Activated CD4-positive, alpha-beta T cell treated with anti-CD3 and anti-CD28 coated beads, Interleukin-2, amount 50 U/mL, for 4 hours (primary cell): Measurements from ENCODE around the gene TXNIP.

Source experiments
- DNase-seq, 2 experiments: peaks; one replicate each; pipeline ENCODE4 v3.0.0-alpha.2; 2020

The TXNIP gene

GRCh38 chr1:146010126-146010738 lies 13.9 kb upstream of the TXNIP start:
- DNase-seq, result no peak

GRCh38 chr1:146007489-146008133 lies 11.2 kb upstream of the TXNIP start:
- DNase-seq, result no peak

DNA sequence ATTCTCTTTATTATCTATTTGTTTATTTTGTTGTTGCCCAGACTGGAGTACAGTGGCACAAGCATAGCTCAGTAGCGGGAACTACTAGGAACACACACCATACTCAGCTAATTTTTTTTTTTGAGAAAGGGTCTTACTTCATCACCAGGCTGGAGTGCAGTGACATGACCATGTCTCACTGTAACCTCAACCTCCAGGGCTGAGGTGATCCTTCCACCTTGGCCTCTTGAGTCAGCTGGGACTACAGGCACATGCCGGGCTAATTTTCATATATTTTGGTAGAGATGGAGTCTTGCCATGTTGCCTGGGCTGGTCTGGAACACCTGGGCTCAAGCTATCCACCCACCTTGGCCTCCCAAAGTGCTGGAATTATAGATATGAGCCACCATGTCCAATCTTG lies 5.3 kb upstream of the TXNIP start:
- no peak for DNase-seq

- no peak for DNase-seq
Measured at GRCh38 chr1:145999321-146000024, 3.1 kb upstream of the TXNIP start.

- DNase-seq, result no peak
Measured at GRCh38 chr1:145997718-145998023, 1.3 kb upstream of the TXNIP start.

DNA sequence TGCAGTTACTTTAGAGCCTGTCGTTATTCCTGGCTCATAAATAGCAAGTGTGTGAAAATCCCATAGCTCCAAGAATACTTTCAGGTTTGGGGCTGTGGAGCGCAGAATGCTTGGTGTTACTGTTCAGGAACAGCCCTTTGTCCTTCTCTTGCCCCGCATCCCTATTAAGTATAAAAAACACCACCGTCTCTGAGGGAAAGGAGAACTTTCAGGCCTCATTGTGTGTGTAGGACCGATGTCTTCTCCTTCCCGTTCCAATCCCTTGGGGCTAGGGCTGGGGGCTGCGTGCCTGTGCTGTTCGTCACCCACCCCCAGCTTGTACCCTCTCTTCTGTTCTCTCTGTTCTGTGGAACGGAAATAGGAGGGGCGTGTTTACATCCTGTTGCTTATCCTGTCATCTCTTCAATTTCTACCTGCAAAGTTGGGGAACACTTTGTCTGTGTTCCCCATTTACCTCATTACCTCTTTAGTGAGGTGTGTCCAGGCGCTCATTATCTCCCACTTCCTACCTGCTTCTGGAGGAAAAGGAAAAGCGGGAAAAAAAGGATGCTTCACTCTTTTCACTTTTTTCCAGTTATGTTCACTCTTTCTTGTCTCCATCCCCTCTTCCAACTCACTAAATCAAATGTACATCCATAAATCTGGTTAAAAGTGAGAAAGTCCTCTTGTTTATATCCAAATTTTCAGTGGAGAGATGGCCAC lies 788 bp upstream of the TXNIP start:
- peak in 1 of 2 experiments; percentile 40 for DNase-seq

- no peak for DNase-seq
Measured at GRCh38 chr1:145995964-145996432, 381 bp downstream of the TXNIP start.

DNA sequence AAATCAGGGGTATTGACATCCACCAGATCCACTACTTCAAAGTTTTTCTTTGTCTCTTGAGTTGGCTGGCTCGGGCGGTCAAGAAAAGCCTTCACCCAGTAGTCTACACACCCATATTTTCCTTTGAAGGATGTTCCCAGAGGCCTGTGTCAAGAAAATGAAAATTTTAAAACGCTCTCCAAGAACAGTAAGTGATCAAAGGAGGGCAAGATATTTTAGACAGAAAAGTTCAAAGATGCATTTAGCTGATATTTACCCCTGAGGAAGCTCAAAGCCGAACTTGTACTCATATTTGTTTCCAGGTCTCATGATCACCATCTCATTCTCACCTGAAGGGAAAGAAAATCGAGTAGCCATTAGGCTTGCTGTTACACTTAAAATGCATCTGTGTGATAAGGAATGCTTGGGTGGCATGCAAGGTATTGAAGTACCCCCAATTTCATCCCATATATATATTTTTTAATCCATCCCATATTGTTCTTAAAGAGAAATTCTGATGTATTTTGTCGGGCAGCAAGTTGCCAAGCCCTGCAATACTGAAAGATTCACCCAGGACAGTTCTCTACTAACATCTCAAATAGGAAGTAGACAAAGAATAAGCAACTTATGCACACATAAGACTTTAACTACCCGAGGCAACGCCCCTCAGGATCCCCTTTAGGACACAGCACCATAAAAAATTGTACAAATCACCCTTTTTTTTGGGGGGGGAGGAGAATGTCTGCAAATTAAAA lies 1.1 kb downstream of the TXNIP start:
- DNase-seq, result no peak

DNA sequence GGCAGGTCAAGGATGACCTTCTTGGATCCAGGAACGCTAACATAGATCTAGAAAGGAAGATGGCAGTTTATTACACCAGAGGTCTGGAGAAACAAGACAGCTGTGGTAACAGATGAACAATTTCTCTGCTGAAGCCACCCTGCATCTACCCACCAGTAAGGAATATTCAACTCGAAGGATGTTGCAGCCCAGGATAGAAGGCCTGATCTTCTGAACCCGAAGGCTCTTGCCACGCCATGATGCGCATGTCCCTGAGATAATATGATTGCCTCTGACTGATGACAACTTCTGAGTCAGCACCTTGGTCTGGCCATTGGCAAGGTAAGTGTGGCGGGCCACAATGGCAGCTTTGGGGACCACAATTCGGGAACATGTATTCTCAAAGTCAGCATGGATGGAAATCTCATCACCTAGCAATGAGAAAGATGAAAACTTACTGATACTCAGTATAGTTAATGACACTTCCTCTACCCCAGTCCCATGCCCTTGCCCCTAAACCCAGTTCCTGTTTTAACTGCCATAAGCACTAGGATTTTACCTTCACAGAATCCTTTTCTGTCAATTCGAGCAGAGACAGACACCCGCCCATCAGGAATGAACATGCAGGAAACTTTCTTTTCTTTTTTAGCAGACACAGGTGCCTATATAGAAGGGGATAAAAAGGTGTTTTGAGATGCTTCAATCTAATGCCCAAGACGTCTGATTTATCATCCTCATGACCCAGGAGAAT lies 1.8 kb downstream of the TXNIP start:
- DNase-seq, result no peak

DNA sequence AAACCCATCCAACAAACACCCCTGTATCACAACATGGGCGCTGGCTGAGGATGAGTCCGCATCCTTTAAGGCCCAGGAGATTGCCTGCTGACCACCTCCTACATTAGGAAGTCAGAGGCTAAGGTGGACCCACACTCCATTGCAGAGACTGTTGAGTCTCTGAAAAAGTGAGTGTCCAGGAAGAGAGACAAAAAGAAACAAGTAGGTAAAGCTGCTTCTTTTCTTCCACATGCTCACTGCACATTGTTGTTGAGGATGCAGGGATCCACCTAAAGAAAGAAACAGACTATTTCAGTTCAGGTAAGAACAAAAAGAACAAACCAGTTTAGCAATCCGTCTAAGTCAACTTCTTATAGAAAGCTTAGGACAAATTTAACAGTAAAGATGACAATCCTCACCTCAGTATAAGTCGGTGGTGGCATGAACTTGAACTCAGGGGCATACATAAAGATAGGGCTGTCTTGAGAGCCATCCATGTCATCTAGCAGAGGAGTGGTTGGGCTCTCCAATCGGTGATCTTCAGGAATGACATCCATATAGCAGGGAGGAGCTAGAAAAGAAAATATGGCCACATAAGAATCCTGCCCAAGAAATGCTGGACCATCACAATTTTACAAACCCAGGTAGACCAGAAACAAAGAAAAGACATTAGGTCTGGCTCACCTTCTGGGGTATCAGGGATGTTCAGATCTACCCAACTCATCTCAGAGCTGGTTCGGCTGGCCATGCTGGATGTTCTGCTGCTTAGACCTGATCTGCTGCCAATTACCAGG lies 2.6 kb downstream of the TXNIP start:
- DNase-seq, result no peak

GRCh38 chr1:145992958-145993617 lies 3.3 kb downstream of the TXNIP start:
- DNase-seq, result no peak

DNA sequence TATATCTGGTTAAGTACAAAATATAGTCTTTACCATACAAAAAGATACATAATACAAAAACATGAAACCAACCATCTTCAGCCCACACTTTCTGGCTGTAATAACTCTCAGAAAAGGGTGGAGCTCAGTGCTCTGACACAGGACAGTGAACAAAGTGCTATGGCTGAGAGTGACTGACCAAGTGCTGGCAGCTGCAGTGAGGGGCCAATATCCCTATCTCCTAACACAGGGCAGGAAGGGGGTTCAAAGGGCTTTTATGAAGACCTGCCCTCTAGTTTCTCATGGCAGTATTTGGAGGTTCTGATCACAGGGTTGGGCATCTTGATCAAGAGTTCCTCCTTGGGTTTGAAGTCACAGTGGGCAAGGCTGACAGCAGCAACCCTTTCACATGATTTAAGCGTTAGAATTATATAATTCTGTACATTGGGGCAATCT lies 3.9 kb downstream of the TXNIP start:
- no peak for DNase-seq

- DNase-seq, result no peak
Measured at GRCh38 chr1:145991735-145992412, 4.5 kb downstream of the TXNIP start.

- DNase-seq, result no peak
Measured at GRCh38 chr1:145990249-145990855, 6.0 kb downstream of the TXNIP start.

GRCh38 chr1:145988773-145989172 lies 7.6 kb downstream of the TXNIP start:
- DNase-seq, result no peak

DNA sequence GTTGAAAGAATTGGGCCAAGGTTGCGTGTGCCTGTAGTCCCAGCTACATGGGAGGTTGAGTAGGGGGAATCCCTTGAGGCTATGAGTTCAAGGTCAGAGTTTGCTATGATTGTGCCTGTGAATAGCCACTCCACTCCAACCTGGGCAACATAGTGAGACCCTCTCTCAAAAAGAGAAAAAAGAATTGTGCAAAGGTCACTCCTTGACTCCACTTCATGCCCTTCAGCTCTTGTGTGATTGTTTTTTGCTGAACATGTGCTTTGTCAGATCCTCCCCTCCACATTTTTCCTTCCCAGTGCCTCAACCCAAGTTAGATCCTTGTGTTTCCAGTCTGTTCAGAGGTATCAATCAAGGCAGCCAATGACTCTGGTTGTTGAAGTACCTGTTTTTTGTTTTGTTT lies 8.5 kb downstream of the TXNIP start:
- no peak for DNase-seq

GRCh38 chr1:145986551-145986950 lies 9.8 kb downstream of the TXNIP start:
- no peak for DNase-seq

DNA sequence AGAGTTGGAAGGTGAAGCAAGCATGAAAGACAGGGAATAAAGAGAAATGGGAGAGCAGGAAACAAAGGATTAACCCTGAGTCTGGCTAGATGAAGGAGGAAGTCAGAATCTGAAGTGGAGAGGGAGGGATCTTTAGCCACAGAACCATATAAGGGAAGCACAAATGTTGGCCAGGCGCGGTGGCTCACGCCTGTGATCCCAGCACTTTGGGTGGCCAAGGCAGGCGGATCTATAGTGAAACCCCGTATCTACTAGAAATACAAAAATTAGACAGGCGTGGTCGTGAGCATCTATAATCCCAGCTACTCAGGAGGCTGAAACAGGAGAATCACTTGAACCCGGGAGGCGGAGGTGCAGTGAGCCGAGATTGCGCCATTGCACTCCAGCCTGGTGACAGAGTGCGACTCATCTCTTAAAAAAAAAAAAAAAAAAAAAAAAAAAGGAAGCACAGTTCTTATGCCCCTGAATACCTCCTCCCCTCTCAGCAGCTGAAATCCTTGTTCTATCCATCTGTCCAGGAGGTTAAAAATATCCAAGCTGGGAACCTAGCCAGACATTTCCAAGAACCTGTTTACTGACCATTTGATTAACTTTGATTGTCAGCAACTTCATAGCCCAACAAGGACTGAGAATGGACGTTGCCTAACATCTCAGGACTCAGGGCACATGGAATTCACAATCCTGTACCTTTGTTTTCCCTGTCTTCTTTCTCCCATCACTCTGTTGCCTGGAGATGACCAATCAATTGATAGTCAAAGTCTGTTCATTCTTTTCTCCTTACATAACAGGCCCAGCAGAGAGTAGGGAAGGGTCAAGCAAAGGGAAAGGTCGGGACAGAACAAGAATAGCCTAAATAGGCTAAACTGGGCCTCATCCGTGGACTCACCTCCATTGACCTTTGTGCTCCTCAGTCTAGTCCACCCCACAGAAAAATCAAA lies 10.6 kb downstream of the TXNIP start:
- DNase-seq, result no peak

GRCh38 chr1:145985129-145985501 lies 11.3 kb downstream of the TXNIP start:
- no peak for DNase-seq
